Activated CD8-positive, alpha-beta memory T cell treated with anti-CD3 and anti-CD28 coated beads, Interleukin-2, amount 50 U/mL, for 48 hours (primary cell): ENCODE results near the gene DUOX2.
"Not testable (repeated sequence)": the region's sequence is repeated elsewhere in the genome, so short reads cannot be mapped to it uniquely, and the experiment has no call there.

Experiments
- DNase-seq: peaks from one replicate; pipeline ENCODE4 v3.0.0-alpha.2; 2020

Gene DUOX2

GRCh38 chr15:45064386-45064785, 49.6 kb downstream of the DUOX2 start:
- no peak for DNase-seq

DNA sequence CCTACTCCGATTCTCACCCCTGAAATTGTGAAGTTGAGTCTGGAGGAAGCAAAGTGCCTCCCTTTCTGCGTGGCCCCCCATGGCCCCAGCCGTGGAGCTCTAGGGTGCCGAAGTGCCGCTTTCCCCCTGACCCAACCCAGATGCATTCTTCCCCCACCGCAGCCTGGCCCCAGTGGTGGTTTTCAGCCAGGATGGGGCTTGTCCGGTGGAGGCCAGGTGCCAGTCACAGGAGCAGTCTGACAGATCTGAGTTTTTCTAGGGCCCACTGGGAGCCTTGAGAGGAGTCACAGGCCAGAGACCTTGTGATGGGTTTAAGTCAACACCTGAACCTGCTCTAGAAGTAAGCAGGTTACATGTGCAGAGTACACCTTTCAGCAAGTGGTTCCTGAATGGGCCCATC, 51.7 kb downstream of the DUOX2 start:
- DNase-seq: not testable (repeated sequence)

DNA sequence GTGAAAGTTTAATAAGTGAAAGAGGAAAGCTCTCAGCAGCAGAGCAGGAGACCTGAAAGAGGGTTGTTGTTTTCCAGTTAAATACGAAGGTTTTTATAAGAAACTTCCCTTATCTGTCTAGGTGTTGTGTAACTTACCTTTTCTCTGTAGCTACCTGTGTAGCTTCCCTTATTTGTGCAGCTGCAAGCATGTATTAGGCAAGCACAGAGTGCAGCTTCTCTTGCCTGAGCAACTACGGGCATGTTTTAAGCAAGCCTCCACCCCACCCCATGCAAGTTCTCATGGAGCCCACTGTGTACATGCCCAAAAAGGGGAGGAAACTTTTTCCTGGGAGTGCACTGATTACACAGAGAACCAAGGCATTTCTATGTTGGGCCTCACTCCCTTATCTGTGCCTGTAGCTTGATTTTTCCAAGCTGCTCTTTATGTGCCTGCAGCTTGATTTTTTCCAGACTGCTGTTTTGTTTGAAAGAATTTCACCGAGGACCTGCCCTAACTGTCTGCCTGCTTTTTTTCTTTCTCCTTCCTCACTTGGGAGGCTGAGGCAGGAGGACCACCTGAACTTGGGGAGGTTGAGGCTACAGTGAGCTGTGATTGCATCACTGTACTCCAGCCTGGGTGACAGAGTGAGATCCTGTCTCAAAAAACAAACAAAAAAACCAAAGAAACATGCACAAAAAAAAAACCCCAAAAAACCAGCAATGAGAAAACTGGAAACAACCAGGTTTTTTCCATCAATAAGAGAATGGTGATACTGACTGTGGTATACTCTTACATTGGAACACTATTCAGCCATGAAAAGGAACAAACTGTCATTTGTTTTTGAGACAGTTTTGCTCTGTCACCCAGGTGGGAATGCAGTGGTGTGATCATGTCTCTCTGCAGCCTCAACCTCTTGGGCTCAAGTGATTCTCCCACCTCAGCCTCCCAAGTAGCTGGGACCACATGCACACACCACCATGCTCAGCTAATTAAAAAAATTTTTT, 55.0 kb downstream of the DUOX2 start:
- not testable (repeated sequence) for DNase-seq

- DNase-seq: not testable (repeated sequence)
Measured at GRCh38 chr15:45052676-45053075, 61.3 kb downstream of the DUOX2 start.

GRCh38 chr15:45050587-45050986, 63.4 kb downstream of the DUOX2 start:
- no peak for DNase-seq

GRCh38 chr15:45048794-45049631, 65.0 kb downstream of the DUOX2 start:
- DNase-seq: no peak

DNA sequence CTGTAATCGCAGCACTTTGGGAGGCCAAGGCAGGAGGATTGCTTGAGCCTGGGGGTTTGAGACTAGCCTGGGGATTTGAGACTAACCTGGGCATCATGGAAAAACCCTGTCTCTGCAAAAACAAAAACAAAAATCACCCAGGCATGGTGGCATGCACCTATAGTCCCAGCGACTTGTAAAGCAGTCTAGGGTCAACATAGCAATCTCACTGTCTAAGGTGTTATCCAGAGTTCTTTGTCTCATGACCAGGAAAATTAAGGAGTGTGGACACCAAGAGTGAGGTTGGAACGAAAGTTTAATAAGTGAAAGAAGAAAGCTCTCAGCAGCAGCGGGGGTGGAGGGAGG, 65.6 kb downstream of the DUOX2 start:
- DNase-seq: not testable (repeated sequence)

DNA sequence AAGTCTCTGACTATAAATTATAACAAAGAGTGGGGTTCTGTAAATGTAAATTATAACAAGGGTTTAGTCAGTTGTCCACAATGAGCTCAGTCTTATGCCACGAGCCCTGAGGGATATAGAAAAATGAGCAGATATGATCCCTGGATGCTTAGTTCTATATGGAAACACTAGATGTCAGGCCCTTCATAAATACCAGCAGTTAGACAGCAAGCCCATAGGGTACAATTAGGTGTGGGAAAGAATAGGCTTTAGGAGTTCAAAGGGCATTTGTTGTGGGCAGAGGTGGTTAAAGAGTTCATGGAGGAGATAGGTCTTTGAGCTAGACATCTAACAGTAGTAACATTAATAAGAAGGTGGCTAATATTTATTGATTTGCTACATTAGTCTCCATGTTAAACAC, 69.7 kb downstream of the DUOX2 start:
- not testable (repeated sequence) for DNase-seq

- not testable (repeated sequence) for DNase-seq
Measured at GRCh38 chr15:45042859-45043258, 71.1 kb downstream of the DUOX2 start.
